Fibroblast of pulmonary artery (primary cell): Measurements from ENCODE around the gene NAA38.

Source experiments
- DNase-seq: peaks from one replicate; pipeline ENCODE4 v3.0.0-alpha.2; 2010; ENCODE audit warnings: low read depth
- H3K4me3 ChIP-seq: replicated peaks from 2 replicates; pipeline ENCODE4 v1.5.1; 2011; ENCODE audit warnings: low read depth, mild to moderate bottlenecking, control low read depth, low read length, moderate library complexity
- CTCF ChIP-seq: IDR thresholded peaks from 2 replicates; pipeline ENCODE4 v1.5.1; 2011; ENCODE audit warnings: mild to moderate bottlenecking, control low read depth, low read length, inconsistent platforms; ENCODE audit errors: missing control alignments

The NAA38 gene

GRCh38 chr17:7852262-7852670, 5.1 kb downstream of the NAA38 start:
- no peak for DNase-seq
- no peak overlapping the region for H3K4me3 ChIP-seq
- TF ChIP-seq CTCF, result no peak

DNA sequence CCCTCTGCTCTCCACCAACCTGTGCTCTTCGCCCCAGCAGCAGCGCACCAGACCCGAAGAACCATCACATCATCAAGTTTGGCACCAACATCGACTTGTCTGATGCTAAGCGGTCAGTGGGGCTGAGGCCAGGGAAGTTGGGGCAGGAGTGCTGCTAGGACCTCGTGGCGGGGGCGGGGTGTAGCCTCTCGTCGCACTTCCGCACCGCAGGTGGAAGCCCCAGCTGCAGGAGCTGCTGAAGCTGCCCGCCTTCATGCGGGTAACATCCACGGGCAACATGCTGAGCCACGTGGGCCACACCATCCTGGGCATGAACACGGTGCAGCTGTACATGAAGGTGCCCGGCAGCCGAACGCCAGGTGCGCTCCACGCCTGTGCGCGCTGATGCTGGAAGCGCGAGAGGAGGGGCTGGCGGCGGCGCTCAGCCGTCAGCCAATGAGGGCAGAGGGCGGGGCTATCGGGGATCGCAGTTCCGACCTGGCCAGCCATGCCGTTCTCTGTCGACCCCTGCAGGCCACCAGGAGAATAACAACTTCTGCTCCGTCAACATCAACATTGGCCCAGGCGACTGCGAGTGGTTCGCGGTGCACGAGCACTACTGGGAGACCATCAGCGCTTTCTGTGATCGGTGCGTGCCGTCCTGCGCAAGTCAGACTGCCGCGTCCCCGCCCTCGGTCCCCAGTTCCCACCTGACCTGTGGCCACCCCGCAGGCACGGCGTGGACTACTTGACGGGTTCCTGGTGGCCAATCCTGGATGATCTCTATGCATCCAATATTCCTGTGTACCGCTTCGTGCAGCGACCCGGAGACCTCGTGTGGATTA, 5.7 kb downstream of the NAA38 start:
- TF ChIP-seq CTCF, result peak; percentile 84
- DNase-seq, result peak; percentile 89
- H3K4me3 ChIP-seq, result no peak overlapping the region

DNA sequence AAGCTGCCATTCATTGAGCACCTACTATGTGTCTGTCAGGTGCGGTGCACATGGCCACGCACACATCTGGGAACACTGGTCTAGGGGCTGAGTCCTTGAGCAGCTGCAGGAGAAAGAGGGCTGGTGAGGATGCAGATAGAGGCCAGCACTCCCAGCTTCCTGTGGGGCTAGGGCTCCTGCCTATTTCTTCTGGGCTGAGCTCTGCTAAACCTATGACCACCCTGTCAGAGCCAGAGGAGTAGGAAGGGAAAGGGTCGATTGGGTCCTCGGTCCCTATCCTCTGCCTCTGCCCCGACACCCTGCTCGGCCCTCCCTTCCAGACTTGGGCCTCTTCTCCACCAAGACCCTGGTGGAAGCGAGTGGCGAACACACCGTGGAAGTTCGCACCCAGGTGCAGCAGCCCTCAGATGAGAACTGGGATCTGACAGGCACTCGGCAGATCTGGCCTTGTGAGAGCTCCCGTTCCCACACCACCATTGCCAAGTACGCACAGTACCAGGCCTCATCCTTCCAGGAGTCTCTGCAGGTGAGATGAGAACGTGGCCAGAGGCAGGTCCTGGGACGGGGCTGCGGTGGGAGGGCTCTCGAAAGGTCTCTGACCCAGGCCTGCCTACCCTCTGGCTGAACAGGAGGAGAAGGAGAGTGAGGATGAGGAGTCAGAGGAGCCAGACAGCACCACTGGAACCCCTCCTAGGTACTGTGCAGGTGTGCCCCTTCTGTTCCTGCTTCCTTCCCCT, 6.5 kb downstream of the NAA38 start:
- no peak for DNase-seq
- TF ChIP-seq CTCF, result no peak
- no peak overlapping the region for H3K4me3 ChIP-seq

GRCh38 chr17:7849751-7850504, 7.4 kb downstream of the NAA38 start:
- no peak for TF ChIP-seq CTCF
- DNase-seq, result no peak
- H3K4me3 ChIP-seq, result no peak overlapping the region

GRCh38 chr17:7849130-7849750, 8.1 kb downstream of the NAA38 start:
- no peak overlapping the region for H3K4me3 ChIP-seq
- no peak for TF ChIP-seq CTCF
- DNase-seq, result no peak

DNA sequence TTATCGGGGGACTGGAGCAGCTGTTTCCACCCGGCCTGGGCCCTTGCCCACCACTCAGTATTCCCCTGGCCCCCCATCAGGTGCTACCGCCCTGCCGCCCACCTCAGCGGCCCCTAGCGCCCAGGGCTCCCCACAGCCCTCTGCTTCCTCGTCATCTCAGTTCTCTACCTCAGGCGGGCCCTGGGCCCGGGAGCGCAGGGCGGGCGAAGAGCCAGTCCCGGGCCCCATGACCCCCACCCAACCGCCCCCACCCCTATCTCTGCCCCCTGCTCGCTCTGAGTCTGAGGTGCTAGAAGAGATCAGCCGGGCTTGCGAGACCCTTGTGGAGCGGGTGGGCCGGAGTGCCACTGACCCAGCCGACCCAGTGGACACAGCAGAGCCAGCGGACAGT, 8.6 kb downstream of the NAA38 start:
- no peak for TF ChIP-seq CTCF

More for the DNA sequence above, 8.6 kb downstream of the NAA38 start:
- no peak for DNase-seq
- no peak overlapping the region for H3K4me3 ChIP-seq
